Measurements from ENCODE around the gene PRMT1. TPM values are rescaled to one million over a fixed set of nuclear protein-coding genes. Genes with fewer than 3 reads are reported as not detected.

The PRMT1 gene
- polyA plus RNA-seq, 1 donor from 2014 or later, result 610 TPM

GRCh38 chr19:49656456-49657109 lies 20.5 kb upstream of the PRMT1 start:
- H3K36me3 ChIP-seq (ENCODE audit: insufficient read depth, low read length), result no peaks in the 10 kb centered on the region
- no peak overlapping the region for H3K27ac ChIP-seq (ENCODE audit: low read length)

DNA sequence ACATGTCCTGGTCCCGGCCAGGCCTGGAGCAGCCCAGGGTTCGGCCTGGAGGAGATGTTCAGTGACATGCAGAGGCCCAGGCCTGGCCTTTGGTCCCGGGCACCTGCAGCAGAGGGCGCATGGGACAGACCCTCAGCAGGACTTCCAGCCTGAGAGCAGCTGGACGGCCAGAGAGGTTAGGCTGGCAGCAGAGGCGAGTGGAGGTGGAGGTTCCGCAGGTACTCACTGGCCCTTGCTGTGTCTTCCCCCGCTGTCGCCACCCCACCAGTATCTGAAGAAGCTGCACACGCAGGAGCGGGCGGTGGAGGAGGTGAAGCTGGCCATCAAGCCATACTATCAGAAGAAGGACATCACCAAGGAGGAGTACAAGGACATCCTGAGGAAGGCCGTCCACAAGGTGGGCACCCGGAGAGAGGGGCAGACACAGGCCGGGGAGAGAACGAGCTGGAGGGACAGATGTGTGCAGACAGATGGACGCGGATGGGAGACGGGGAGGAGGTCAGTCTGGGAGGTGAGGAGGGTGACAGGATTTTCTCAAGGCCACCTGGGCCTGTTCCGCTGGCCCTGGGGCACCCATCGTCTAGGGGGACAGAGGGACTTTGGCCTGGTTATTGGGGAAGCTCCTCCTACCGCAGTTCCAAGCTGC lies 19.5 kb upstream of the PRMT1 start:
- no peaks in the 10 kb centered on the region for H4K20me1 ChIP-seq (ENCODE audit: insufficient read depth)
- H3K36me3 ChIP-seq (ENCODE audit: insufficient read depth, low read length), result no peaks in the 10 kb centered on the region
- no peaks in the 10 kb centered on the region for H3K27me3 ChIP-seq (ENCODE audit: insufficient read depth, low read depth, low read length)
- H3F3A ChIP-seq (ENCODE audit: insufficient read depth, low read length, poor library complexity, severe bottlenecking), result no peaks in the 10 kb centered on the region
- no peaks in the 10 kb centered on the region for H3K9me2 ChIP-seq (ENCODE audit: insufficient read depth, low read length)
- no peak overlapping the region for H3K9ac ChIP-seq (ENCODE audit: low read length)
- TF ChIP-seq TAF1 (IDR thresholded peaks at IDR 0.05; ENCODE audit: low read depth) (no peak), EZH2 (IDR thresholded peaks at IDR 0.05; ENCODE audit: borderline replicate concordance, insufficient read depth, low read length, poor library complexity, severe bottlenecking) (no peak), SMC3 (conservative IDR thresholded peaks at IDR 0.05; ENCODE audit: poor library complexity) (no peak), MXI1 (conservative IDR thresholded peaks at IDR 0.05; ENCODE audit: poor library complexity, severe bottlenecking) (no peak), EP300 (conservative IDR thresholded peaks at IDR 0.05; ENCODE audit: poor library complexity, severe bottlenecking) (no peak), REST (IDR thresholded peaks at IDR 0.05; ENCODE audit: borderline replicate concordance) (no peak), POLR2AphosphoS5 (IDR thresholded peaks at IDR 0.05) (no peak), RAD21 (conservative IDR thresholded peaks at IDR 0.05) (no peak)
- no peak overlapping the region for H2AFZ ChIP-seq (ENCODE audit: low read depth, low read length)
- no peak overlapping the region for H3K4me3 ChIP-seq (ENCODE audit: low read length)
- no peaks in the 10 kb centered on the region for H3K79me2 ChIP-seq (replicated peaks; ENCODE audit: insufficient read depth, low read length)
- H3K9me3 ChIP-seq (ENCODE audit: low read length), result no peaks in the 10 kb centered on the region
- H3K4me2 ChIP-seq (ENCODE audit: low read length), result no peak overlapping the region
- no peak overlapping the region for H3K27ac ChIP-seq (ENCODE audit: low read length)

More at GRCh38 chr19:49656456-49657109, 20.5 kb upstream of the PRMT1 start:
- Histone ChIP-seq H3K4me3 (ENCODE audit: low read length) (no peak overlapping the region), H3F3A (ENCODE audit: insufficient read depth, low read length, poor library complexity, severe bottlenecking) (no peaks in the 10 kb centered on the region), H3K27me3 (ENCODE audit: insufficient read depth, low read depth, low read length) (no peaks in the 10 kb centered on the region), H2AFZ (ENCODE audit: low read depth, low read length) (no peak overlapping the region), H3K9me3 (ENCODE audit: low read length) (no peaks in the 10 kb centered on the region), H4K20me1 (ENCODE audit: insufficient read depth) (no peaks in the 10 kb centered on the region), H3K79me2 (replicated peaks; ENCODE audit: insufficient read depth, low read length) (no peaks in the 10 kb centered on the region), H3K4me2 (ENCODE audit: low read length) (no peak overlapping the region), H3K9me2 (ENCODE audit: insufficient read depth, low read length) (no peaks in the 10 kb centered on the region), H3K9ac (ENCODE audit: low read length) (no peak overlapping the region)
- TF ChIP-seq MXI1 (conservative IDR thresholded peaks at IDR 0.05; ENCODE audit: poor library complexity, severe bottlenecking), result no peak
- TF ChIP-seq, protein P1, sequence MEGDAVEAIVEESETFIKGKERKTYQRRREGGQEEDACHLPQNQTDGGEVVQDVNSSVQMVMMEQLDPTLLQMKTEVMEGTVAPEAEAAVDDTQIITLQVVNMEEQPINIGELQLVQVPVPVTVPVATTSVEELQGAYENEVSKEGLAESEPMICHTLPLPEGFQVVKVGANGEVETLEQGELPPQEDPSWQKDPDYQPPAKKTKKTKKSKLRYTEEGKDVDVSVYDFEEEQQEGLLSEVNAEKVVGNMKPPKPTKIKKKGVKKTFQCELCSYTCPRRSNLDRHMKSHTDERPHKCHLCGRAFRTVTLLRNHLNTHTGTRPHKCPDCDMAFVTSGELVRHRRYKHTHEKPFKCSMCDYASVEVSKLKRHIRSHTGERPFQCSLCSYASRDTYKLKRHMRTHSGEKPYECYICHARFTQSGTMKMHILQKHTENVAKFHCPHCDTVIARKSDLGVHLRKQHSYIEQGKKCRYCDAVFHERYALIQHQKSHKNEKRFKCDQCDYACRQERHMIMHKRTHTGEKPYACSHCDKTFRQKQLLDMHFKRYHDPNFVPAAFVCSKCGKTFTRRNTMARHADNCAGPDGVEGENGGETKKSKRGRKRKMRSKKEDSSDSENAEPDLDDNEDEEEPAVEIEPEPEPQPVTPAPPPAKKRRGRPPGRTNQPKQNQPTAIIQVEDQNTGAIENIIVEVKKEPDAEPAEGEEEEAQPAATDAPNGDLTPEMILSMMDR (IDR thresholded peaks at IDR 0.05; ENCODE audit: poor library complexity, severe bottlenecking), result no peak
- TF ChIP-seq POLR2AphosphoS5 (IDR thresholded peaks at IDR 0.05), result no peak
- no peak for TF ChIP-seq TAF1 (IDR thresholded peaks at IDR 0.05; ENCODE audit: low read depth)
- TF ChIP-seq REST (IDR thresholded peaks at IDR 0.05; ENCODE audit: borderline replicate concordance), result no peak
- no peak for TF ChIP-seq EP300 (conservative IDR thresholded peaks at IDR 0.05; ENCODE audit: poor library complexity, severe bottlenecking)
- no peak for TF ChIP-seq SMC3 (conservative IDR thresholded peaks at IDR 0.05; ENCODE audit: poor library complexity)
- no peak for TF ChIP-seq EZH2 (IDR thresholded peaks at IDR 0.05; ENCODE audit: borderline replicate concordance, insufficient read depth, low read length, poor library complexity, severe bottlenecking)
- no peak for TF ChIP-seq RAD21 (conservative IDR thresholded peaks at IDR 0.05)
